ENCODE data around the gene GPN2. TPM values are rescaled to one million over a fixed set of nuclear protein-coding genes. Genes with fewer than 3 reads are reported as not detected.
A peak's percentile ranks its signal among the peaks of the same experiment; 100 is the strongest.

GPN2 gene
- 10 to 100 TPM in 1 of 4 donors, 1 to 10 TPM in 3; 8.9 to 10.0 (median 9.8) TPM for total RNA-seq

DNA sequence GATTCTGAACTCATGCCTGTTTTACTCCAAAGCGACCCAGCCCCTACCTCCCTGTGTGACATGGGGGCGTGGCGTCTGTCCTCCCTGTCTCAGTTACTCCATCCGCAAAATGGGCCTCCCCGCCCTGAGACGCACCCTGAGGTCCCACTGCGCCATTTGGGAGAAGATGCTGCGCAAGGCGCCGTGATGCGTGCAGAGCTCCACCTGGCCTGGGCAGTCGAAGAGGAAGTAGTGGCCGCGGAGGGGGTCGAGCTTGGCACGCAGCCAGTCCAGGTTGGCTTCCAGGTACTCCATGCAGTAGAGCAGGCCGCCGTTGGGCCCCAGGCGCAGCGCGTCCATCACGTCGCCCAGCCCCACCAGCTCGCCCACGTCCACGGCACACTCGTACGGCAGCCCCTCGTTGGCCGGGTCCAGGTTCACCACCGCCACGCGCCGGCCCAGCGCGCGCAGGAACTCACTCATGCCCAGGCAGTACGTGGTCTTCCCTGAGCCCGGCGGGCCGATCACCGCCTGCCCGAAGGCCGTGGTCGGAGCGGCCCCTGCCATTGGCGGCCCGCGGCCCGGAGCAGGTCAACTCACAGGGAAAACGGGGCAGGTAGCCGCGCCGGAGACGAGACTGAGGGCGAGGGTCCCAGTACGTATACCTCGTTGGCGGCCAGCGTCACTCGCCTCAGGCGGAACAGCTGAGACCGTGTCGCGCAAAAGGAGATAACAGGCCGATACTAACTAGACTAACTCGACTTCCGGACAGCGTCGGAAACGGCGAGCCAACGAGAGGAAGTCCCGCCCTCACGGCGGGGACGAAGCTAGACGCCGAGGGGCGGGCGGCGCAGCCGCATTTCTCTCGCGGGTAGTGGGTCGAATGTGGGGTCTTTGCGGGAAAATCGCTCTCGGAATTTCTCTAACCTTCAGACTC lies at the start of gene GPN2:
GPN2 (minus strand) TSS at position 733 of the 916 bp plus-strand sequence; CDS start at position 546, 187 bp downstream.
- DNase-seq: peak; percentile 47 to 70
- TF ChIP-seq, protein P1, sequence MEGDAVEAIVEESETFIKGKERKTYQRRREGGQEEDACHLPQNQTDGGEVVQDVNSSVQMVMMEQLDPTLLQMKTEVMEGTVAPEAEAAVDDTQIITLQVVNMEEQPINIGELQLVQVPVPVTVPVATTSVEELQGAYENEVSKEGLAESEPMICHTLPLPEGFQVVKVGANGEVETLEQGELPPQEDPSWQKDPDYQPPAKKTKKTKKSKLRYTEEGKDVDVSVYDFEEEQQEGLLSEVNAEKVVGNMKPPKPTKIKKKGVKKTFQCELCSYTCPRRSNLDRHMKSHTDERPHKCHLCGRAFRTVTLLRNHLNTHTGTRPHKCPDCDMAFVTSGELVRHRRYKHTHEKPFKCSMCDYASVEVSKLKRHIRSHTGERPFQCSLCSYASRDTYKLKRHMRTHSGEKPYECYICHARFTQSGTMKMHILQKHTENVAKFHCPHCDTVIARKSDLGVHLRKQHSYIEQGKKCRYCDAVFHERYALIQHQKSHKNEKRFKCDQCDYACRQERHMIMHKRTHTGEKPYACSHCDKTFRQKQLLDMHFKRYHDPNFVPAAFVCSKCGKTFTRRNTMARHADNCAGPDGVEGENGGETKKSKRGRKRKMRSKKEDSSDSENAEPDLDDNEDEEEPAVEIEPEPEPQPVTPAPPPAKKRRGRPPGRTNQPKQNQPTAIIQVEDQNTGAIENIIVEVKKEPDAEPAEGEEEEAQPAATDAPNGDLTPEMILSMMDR (IDR thresholded peaks at IDR 0.05 in 4 of 5, conservative IDR thresholded peaks at IDR 0.05 in 1 of 5): no peak
- peak; percentile 45 to 68 for TF ChIP-seq POLR2A (IDR thresholded peaks at IDR 0.05)
- in situ Hi-C loops (cut with MboI; ENCODE audit: low sequenced_read_pairs in 4 of 4) (no loop called here), intact Hi-C loops (cut with DNase I; ENCODE audit: low total_unique reads) (loop anchor here (2.0 kb wide), 1 partner anchor 31 kb away; the partner anchor contains the start of gene NUDC)
- no peaks in the 10 kb centered on the region for H3K9me3 ChIP-seq
- no peaks in the 10 kb centered on the region for H3K27me3 ChIP-seq
- H3K4me3 ChIP-seq: peak within 1 kb of the TSS; percentile 89 to 99 (median 96)
- peak; percentile 98 for ATAC-seq
- H3K4me1 ChIP-seq: peaks cover 10 to 19% of the 10 kb centered on the region in 2 donors
- H3K36me3 ChIP-seq: peaks cover 5 to 73% of the 10 kb centered on the region in 2 donors
- peak within 1 kb of the TSS; percentile 87 to 95 (median 93) for H3K27ac ChIP-seq

DNA sequence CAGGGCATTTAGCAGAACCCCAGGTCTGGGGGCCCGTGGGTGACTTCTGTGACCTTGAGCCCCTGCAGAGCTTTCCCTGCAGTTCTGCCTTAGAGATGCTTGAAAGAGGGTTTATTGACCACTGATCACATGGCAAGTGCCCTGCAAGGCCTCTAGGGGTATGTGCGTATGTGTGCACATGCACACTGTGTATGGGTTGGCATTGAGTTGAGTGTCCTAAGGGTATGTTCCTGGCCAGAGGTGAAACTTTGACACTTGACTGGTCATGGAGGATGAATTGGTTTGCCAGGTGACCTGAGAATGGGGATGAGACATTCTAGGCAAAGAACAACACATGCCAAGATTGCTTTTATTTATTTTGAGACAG lies 48.6 kb upstream of the GPN2 start:
- Histone ChIP-seq H3K36me3 (peaks cover 2 to 38% of the 10 kb centered on the region in 2 donors), H3K4me3 (no peak overlapping the region), H3K27ac (no peak overlapping the region), H3K4me1 (no peaks in the 10 kb centered on the region), H3K27me3 (no peaks in the 10 kb centered on the region), H3K9me3 (no peaks in the 10 kb centered on the region)
- TF ChIP-seq, protein P1 (IDR thresholded peaks at IDR 0.05 in 4 of 5, conservative IDR thresholded peaks at IDR 0.05 in 1 of 5): no peak
- TF ChIP-seq POLR2A (IDR thresholded peaks at IDR 0.05): no peak
- no peak for ATAC-seq
- in situ Hi-C loops (cut with MboI; ENCODE audit: low sequenced_read_pairs in 4 of 4) (no loop called here), intact Hi-C loops (cut with DNase I; ENCODE audit: low total_unique reads) (no loop called here)
- DNase-seq: no peak

DNA sequence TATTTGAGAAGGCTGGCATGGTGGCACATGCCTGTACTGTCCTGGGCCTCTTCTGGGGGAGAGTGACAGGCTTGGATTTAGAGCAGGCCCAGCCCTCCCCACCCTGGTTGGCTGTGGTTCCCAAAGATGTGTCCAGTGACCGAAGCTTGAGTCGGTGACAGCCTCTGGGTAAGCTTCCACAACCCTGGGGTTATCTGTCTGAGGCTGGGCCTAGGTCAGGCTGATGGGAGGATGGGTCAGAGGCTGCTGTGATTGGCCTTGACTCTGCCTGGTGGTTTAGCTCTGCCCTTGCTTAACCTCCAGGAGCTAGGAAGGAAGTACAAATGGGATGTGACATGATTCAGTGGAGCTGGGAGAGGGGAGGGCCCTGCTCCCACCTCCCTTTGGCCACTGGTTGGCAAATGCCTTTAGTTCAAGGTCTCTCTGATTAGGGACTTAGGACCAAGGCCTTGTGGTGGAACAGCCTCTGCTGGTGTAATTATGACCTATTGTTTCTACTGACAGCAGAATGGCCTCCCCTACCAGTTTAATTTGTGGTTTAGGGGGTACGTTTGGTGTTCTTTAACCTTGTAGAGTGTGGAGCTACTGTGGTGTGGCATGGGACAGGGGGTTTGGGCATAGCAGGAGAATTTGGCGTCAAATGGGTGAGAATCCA lies 48.0 kb upstream of the GPN2 start:
- DNase-seq (no peak), ATAC-seq (no peak)
- Histone ChIP-seq H3K27ac (no peak overlapping the region), H3K4me3 (no peak overlapping the region), H3K4me1 (no peaks in the 10 kb centered on the region), H3K9me3 (no peaks in the 10 kb centered on the region), H3K36me3 (peaks cover 2 to 35% of the 10 kb centered on the region in 2 donors), H3K27me3 (no peaks in the 10 kb centered on the region)
- intact Hi-C loops (cut with DNase I; ENCODE audit: low total_unique reads): no loop called here
- in situ Hi-C loops (cut with MboI; ENCODE audit: low sequenced_read_pairs in 4 of 4): no loop called here
- TF ChIP-seq, protein P1 (IDR thresholded peaks at IDR 0.05 in 4 of 5, conservative IDR thresholded peaks at IDR 0.05 in 1 of 5): no peak
- TF ChIP-seq POLR2A (IDR thresholded peaks at IDR 0.05): no peak

DNA sequence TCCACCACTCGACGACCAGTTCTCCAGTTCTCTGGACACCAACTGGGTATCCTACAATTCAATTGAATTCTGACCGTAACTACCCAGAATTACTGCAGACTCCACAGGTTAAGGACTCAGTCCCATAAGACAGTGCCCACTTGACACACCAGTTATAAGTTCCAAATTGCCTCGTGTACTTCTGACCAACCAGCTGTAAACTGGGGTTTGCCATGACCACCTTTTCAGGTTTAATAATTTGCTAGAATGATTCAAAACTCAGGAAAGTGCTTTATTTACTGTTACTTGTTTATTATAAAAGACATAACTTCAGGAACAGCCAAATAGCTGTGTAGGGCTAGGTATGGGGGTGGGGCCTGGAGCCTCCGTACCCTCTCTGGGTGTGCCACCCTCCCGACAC lies 46.7 kb upstream of the GPN2 start:
- intact Hi-C loops (cut with DNase I; ENCODE audit: low total_unique reads) (no loop called here), in situ Hi-C loops (cut with MboI; ENCODE audit: low sequenced_read_pairs in 4 of 4) (no loop called here)
- no peak for ATAC-seq
- no peak for DNase-seq
- Histone ChIP-seq H3K9me3 (no peaks in the 10 kb centered on the region), H3K27ac (no peak overlapping the region), H3K27me3 (no peaks in the 10 kb centered on the region), H3K4me3 (no peak overlapping the region), H3K4me1 (no peaks in the 10 kb centered on the region), H3K36me3 (peaks cover 2 to 29% of the 10 kb centered on the region in 2 donors)
- TF ChIP-seq, protein P1 (IDR thresholded peaks at IDR 0.05 in 4 of 5, conservative IDR thresholded peaks at IDR 0.05 in 1 of 5): no peak
- TF ChIP-seq POLR2A (IDR thresholded peaks at IDR 0.05): no peak

Data from gastrocnemius medialis (tissue), 4 donors.